Suppressor macrophage (primary cell): ENCODE results near the gene UGT2B15.
"Not testable (repeated sequence)": the region's sequence is repeated elsewhere in the genome, so short reads cannot be mapped to it uniquely, and the experiment has no call there.

Source experiments
- DNase-seq, 4 experiments: peaks; one replicate each; pipeline ENCODE4 v3.0.0-alpha.2; 2020 to 2022
- total RNA-seq, 17 experiments: gene quantifications; one replicate each; lab custom pipeline; 2026; ENCODE audit warnings: mixed read lengths in 6 of 17, inconsistent platforms in 3 of 17; lab: John Stamatoyannopoulos, UW

Gene UGT2B15
- 0 to 1.2 (median 0) reads per million in 17 experiments for total RNA-seq

GRCh38 chr4:68670479-68670939 is at the start of gene UGT2B15:
TSS of gene UGT2B15 (minus strand) at chr4:68670652. CDS start at chr4:68670618, 34 bp downstream.
- DNase-seq: not testable (repeated sequence)

- DNase-seq: no peak
These were observed 48.6 kb upstream of the UGT2B15 start for GRCh38 chr4:68719075-68719473.

GRCh38 chr4:68718447-68719074 is 48.1 kb upstream of the UGT2B15 start:
- no peak for DNase-seq

- DNase-seq: no peak
These were observed 47.5 kb upstream of the UGT2B15 start for GRCh38 chr4:68717999-68718398.

- no peak for DNase-seq
These were observed 43.9 kb upstream of the UGT2B15 start for GRCh38 chr4:68714400-68714799.

- no peak for DNase-seq
These were observed 41.8 kb upstream of the UGT2B15 start for GRCh38 chr4:68712207-68712606.

- DNase-seq: no peak
These were observed 38.1 kb upstream of the UGT2B15 start for GRCh38 chr4:68708566-68708965.

GRCh38 chr4:68703168-68703567 is 32.7 kb upstream of the UGT2B15 start:
- DNase-seq: not testable (repeated sequence)

GRCh38 chr4:68700152-68700551 is 29.7 kb upstream of the UGT2B15 start:
- no peak for DNase-seq

- no peak for DNase-seq
These were observed 23.0 kb upstream of the UGT2B15 start for GRCh38 chr4:68693325-68694075.

GRCh38 chr4:68691186-68691585 is 20.7 kb upstream of the UGT2B15 start:
- no peak for DNase-seq

- no peak for DNase-seq
These were observed 12.6 kb upstream of the UGT2B15 start for GRCh38 chr4:68683034-68683433.

- DNase-seq: not testable (repeated sequence)
These were observed 10.8 kb upstream of the UGT2B15 start for GRCh38 chr4:68681298-68681697.

- DNase-seq: no peak
These were observed 2.7 kb upstream of the UGT2B15 start for GRCh38 chr4:68673143-68673542.

GRCh38 chr4:68671217-68671616 is 765 bp upstream of the UGT2B15 start:
- DNase-seq: not testable (repeated sequence)

GRCh38 chr4:68668537-68669163 is 1.8 kb downstream of the UGT2B15 start:
- not testable (repeated sequence) for DNase-seq

- DNase-seq: not testable (repeated sequence)
These were observed 2.9 kb downstream of the UGT2B15 start for GRCh38 chr4:68667551-68667950.

GRCh38 chr4:68664721-68665120 is 5.7 kb downstream of the UGT2B15 start:
- DNase-seq: not testable (repeated sequence)

- DNase-seq: not testable (repeated sequence)
These were observed 7.4 kb downstream of the UGT2B15 start for GRCh38 chr4:68662836-68663574.

GRCh38 chr4:68658672-68659071 is 11.8 kb downstream of the UGT2B15 start:
- DNase-seq: no peak

GRCh38 chr4:68657022-68657594 is 13.3 kb downstream of the UGT2B15 start:
- DNase-seq: not testable (repeated sequence)

- not testable (repeated sequence) for DNase-seq
These were observed 13.9 kb downstream of the UGT2B15 start for GRCh38 chr4:68656445-68656973.
